ENCODE measurements around the gene BMPR2.
"Not testable (repeated sequence)": the region's sequence is repeated elsewhere in the genome, so short reads cannot be mapped to it uniquely, and the experiment has no call there.

Gene BMPR2

GRCh38 chr2:202382684-202383083 lies 6.6 kb downstream of the BMPR2 start:
- DNase-seq (ENCODE audit: low read depth in 3 of 3): no peak

- not testable (repeated sequence) for DNase-seq (ENCODE audit: low read depth in 3 of 3)
Measured at GRCh38 chr2:202386495-202386894, 10.4 kb downstream of the BMPR2 start.

GRCh38 chr2:202387608-202388342 lies 11.6 kb downstream of the BMPR2 start:
- DNase-seq (ENCODE audit: low read depth in 3 of 3): peak in 1 of 3 donors; percentile 34

GRCh38 chr2:202400941-202401340 lies 24.8 kb downstream of the BMPR2 start:
- no peak for DNase-seq (ENCODE audit: low read depth in 3 of 3)

- no peak for DNase-seq (ENCODE audit: low read depth in 3 of 3)
Measured at GRCh38 chr2:202405798-202406197, 29.7 kb downstream of the BMPR2 start.

GRCh38 chr2:202406445-202406978 lies 30.4 kb downstream of the BMPR2 start:
- DNase-seq (ENCODE audit: low read depth in 3 of 3): no peak

GRCh38 chr2:202408546-202409140 lies 32.5 kb downstream of the BMPR2 start:
- no peak for DNase-seq (ENCODE audit: low read depth in 3 of 3)

GRCh38 chr2:202410092-202410491 lies 34.0 kb downstream of the BMPR2 start:
- DNase-seq (ENCODE audit: low read depth in 3 of 3): no peak

- no peak for DNase-seq (ENCODE audit: low read depth in 3 of 3)
Measured at GRCh38 chr2:202411097-202411496, 35.0 kb downstream of the BMPR2 start.

GRCh38 chr2:202418027-202418426 lies 41.9 kb downstream of the BMPR2 start:
- DNase-seq (ENCODE audit: low read depth in 3 of 3): no peak

GRCh38 chr2:202418511-202418910 lies 42.4 kb downstream of the BMPR2 start:
- no peak for DNase-seq (ENCODE audit: low read depth in 3 of 3)

GRCh38 chr2:202423139-202423538 lies 47.0 kb downstream of the BMPR2 start:
- DNase-seq (ENCODE audit: low read depth in 3 of 3): no peak

GRCh38 chr2:202425036-202425435 lies 48.9 kb downstream of the BMPR2 start:
- no peak for DNase-seq (ENCODE audit: low read depth in 3 of 3)

GRCh38 chr2:202426751-202427150 lies 50.6 kb downstream of the BMPR2 start:
- DNase-seq (ENCODE audit: low read depth in 3 of 3): no peak

- DNase-seq (ENCODE audit: low read depth in 3 of 3): no peak
Measured at GRCh38 chr2:202429164-202429980, 53.2 kb downstream of the BMPR2 start.

- no peak for DNase-seq (ENCODE audit: low read depth in 3 of 3)
Measured at GRCh38 chr2:202432776-202433175, 56.6 kb downstream of the BMPR2 start.

GRCh38 chr2:202434472-202434871 lies 58.3 kb downstream of the BMPR2 start:
- no peak for DNase-seq (ENCODE audit: low read depth in 3 of 3)

- no peak for DNase-seq (ENCODE audit: low read depth in 3 of 3)
Measured at GRCh38 chr2:202436626-202437025, 60.5 kb downstream of the BMPR2 start.

- DNase-seq (ENCODE audit: low read depth in 3 of 3): not testable (repeated sequence)
Measured at GRCh38 chr2:202440117-202440516, 64.0 kb downstream of the BMPR2 start.

GRCh38 chr2:202442882-202443281 lies 66.8 kb downstream of the BMPR2 start:
- DNase-seq (ENCODE audit: low read depth in 3 of 3): no peak

GRCh38 chr2:202444000-202444399 lies 67.9 kb downstream of the BMPR2 start:
- DNase-seq (ENCODE audit: low read depth in 3 of 3): no peak

GRCh38 chr2:202449344-202449743 lies 73.2 kb downstream of the BMPR2 start:
- DNase-seq (ENCODE audit: low read depth in 3 of 3): no peak
